ENCODE results near the gene SYNM. TPM values are rescaled to one million over a fixed set of nuclear protein-coding genes. Genes with fewer than 3 reads are reported as not detected.
"Not testable (repeated sequence)": the region's sequence is repeated elsewhere in the genome, so short reads cannot be mapped to it uniquely, and the experiment has no call there.

The SYNM gene
- total RNA-seq, 1 donor from 2014 or later = 54.2 TPM

GRCh38 chr15:99105514-99106341 lies 848 bp downstream of the SYNM start:
- peak in 1 of 2 donors; percentile 78 for DNase-seq (ENCODE audit: low read depth in 2 of 2)

- DNase-seq (ENCODE audit: low read depth in 2 of 2) = peak; percentile 91 to 97
These were observed 1.7 kb downstream of the SYNM start for GRCh38 chr15:99106417-99107220.

DNA sequence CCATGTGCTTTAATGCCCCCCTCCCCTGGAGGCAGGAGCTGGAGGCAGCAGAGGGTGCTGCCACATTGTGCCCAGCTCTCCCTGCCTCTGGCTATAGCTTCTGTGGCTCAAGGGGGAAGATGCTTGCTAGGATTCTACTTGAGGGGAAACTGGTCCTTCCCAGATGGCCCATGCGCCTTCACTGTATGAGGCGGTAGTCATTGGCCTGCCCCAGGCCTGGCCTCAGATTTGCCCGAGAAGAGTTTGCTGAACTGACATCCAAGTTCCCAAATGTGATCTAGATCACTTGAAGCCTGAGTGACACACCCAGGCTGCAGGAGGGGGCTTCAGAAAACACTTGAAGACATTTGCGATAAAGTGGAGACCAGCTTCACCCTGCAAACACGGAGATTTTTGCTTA lies 4.1 kb downstream of the SYNM start:
- no peak for DNase-seq (ENCODE audit: low read depth in 2 of 2)

GRCh38 chr15:99109555-99110021 lies 4.7 kb downstream of the SYNM start:
- DNase-seq (ENCODE audit: low read depth in 2 of 2) = no peak

GRCh38 chr15:99110093-99110492 lies 5.2 kb downstream of the SYNM start:
- DNase-seq (ENCODE audit: low read depth in 2 of 2) = no peak

DNA sequence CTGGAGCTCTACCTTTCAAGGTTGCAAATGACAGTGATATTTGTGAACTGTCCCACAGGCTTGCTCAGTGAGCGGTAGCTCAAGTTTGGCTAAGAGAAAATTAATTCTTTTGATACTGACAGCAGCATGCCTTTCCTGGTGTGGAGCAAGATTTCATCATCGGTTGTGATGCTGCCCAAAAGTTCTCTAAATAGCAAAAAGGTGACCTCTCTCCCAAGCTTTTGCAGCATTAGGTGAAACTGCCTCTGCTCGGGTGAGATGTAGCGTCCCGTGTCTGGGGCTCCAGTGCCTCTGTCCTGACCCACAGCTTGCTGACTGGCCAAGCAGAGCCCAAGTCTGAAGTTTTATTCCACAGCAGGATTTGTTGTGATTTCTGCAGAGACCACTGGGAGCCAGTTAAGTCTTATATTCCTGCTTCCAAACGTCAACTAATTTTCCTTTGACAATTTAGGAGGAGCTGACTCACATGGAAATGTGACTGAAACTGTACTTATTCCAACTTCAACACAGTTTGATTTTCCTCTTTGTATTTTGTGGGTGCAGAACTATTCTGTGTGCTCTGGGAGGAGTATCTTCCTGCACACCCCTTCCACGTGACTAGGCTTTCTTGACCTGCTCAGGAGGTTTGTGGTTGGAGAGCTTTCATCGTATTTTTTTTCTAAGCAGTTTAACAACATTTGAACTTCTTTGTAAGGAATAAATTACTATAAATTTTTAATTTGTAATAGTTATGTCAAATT lies 5.9 kb downstream of the SYNM start:
- DNase-seq (ENCODE audit: low read depth in 2 of 2) = no peak

GRCh38 chr15:99111641-99112040 lies 6.8 kb downstream of the SYNM start:
- DNase-seq (ENCODE audit: low read depth in 2 of 2) = not testable (repeated sequence)

GRCh38 chr15:99113547-99114271 lies 8.8 kb downstream of the SYNM start:
- no peak for DNase-seq (ENCODE audit: low read depth in 2 of 2)

- DNase-seq (ENCODE audit: low read depth in 2 of 2) = no peak
These were observed 9.8 kb downstream of the SYNM start for GRCh38 chr15:99114511-99115299.

DNA sequence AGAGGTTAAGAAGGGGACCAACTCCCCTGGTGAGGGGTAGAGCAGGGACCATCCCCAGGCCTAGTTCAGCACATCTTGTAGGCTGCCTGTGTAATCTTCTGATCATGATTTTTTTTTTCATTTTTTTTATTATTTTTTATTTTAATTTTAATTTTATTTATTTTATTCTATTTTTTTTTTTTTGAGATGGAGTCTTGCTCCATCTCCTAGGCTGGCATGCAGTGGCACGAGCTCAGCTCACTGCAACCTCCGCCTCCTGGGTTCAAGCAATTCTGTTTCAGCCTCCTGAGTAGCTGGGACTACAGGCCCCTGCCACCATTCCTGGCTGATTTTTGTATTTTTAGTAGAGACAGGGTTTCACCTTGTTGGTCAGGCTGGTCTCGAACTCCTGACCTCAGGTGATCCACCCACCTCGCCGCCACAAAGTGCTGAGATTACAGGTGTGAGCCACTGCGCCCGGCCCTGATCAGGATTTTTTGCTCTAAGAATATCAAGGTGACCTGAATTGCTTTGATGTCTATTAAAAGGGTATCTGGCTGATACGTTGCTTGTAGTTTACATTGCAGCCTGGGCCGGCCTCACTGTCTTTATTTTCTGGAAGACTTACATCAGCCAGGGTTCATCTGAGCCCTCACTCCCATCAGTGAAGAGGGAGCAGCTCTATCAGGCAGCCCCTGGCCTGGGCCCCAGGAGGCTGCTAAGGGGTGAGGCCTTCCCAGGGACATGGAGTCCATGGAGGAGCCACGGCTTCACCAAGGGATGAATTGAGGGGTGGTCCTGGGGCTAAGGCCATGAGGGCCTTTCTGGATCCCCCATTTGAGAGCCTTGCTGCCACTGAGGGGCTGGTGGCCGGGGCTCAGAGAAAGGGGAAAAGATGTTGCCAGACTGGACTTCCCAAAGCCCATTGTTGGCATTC lies 10.7 kb downstream of the SYNM start:
- no peak for DNase-seq (ENCODE audit: low read depth in 2 of 2)

- no peak for DNase-seq (ENCODE audit: low read depth in 2 of 2)
These were observed 12.2 kb downstream of the SYNM start for GRCh38 chr15:99117111-99117510.

DNA sequence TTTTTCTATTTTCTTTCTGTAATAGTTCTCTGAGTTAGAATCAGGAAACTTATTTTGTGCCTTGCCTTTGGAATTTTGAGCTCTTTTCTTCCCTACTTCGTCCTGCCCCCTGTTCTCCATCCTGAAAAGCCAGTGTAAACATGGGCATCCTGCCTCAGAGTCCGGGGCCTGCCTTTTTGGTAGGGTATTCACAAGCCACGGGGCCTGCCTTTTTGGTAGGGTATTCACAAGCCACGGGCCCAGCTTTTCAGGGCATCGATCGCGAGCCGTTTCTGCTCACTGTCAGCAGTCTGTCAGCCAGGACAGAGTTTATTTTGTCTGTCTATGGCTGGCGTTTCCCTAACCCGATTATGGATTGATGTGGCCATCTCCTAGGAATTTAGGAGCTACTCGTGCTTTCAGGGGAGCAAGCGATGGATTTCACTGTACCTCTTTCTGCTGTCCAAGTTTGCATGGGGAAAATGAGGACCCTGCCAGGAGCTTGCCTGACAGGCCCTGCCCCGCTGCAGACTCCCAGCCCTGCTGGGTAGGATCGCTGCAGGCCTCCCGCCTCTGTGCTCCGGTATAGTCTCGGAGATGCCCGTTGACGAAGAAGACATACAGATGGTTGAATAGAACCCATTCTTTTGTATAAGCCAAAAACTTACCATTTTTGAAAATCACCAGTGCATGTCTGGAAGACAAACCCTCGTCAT lies 12.8 kb downstream of the SYNM start:
- DNase-seq (ENCODE audit: low read depth in 2 of 2) = no peak

DNA sequence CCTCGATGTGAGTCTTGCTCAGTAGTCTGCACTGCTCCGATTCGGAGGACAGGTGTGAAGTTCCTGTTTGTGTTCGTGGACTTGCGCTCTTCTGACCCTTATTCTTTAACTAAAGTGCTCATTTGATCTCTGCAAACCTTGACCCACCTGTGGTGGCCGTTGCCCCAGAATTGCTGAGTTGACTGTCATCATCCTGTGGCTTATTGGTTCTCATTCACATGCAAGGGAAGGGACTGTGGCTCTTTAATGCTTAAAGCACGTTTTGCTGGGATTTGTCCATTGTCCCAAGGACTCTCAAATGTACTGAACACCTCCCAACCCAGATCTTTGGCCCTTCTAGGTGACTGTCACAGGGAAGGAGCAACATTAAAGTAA lies 13.4 kb downstream of the SYNM start:
- DNase-seq (ENCODE audit: low read depth in 2 of 2) = no peak

DNA sequence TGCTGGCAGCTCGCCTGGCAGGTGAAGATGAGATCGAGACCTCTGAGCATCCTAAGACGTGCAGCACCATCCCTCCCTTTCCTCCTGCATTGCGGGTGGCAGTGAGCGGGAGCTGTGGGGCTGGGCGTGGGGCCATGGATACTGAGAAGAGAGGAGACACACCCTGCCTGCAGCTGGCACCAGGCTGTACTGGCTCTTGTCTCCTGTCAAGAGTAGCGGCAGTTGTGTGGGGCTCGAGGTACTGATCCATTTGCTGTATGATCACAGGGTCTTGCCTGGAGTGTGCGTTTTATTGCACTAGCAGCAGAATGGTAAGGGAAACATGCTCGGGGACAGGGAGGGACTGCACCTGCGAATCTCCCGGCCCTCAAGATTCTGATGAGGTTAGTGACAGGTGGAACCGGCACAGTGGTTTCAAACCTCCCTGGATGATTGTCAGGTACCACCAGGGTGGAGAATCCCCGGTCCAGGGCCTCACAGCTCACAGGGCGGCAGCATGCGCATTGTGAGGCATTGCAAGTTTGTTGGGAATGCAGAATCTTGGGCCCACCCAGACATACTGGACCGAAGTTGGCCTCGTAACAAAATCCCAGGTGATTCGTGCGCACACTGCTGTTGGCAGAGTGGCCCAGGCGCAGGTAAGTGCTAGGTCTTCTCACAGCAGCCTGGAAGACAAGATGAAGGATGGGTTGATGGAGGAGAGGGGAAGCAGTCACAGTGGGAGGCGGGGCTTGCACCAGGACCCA lies 14.1 kb downstream of the SYNM start:
- DNase-seq (ENCODE audit: low read depth in 2 of 2) = no peak

- DNase-seq (ENCODE audit: low read depth in 2 of 2) = no peak
These were observed 15.3 kb downstream of the SYNM start for GRCh38 chr15:99120050-99120777.

DNA sequence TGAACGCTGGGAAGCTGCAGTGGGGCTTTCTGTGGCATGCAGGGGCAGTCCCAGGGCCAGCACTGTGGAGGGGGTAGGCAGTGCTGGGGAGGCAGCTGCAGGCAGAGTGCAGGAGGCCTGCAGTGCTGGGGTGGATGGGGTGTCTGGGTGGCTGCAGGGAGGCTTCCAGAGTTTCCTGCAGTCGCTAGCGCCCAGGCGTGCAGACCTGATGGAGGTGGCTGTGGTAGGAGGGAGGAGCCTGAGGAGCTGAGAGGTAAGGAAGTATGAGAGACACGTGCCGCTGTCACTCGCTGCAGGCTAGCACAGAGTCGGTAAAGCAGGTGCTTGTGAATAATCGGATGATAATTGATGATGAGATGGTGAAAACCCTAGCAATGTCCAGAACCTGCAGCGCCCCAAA lies 16.3 kb downstream of the SYNM start:
- DNase-seq (ENCODE audit: low read depth in 2 of 2) = no peak

- peak; percentile 63 to 74 for DNase-seq (ENCODE audit: low read depth in 2 of 2)
These were observed 17.0 kb downstream of the SYNM start for GRCh38 chr15:99121691-99122410.
